Sigmoid colon (tissue), 7 donors: ENCODE results near the gene SOX15. TPM values are rescaled to one million over a fixed set of nuclear protein-coding genes. Genes with fewer than 3 reads are reported as not detected.

Experiments used
- DNase-seq: peaks from one replicate; pipeline ENCODE4 v3.0.0-alpha.2; 2019
- H3K27ac ChIP-seq, 4 donors: fragments of 200-600 bp; sonication (generic); one replicate each; pipeline ENCODE4 v1.5.1; 2016 to 2019; ENCODE audit warnings: mild to moderate bottlenecking in 1 of 4
- H3K27me3 ChIP-seq, 3 donors: fragments of 200-600 bp; sonication (generic); one replicate each; pipeline ENCODE4 v1.5.1; 2019; ENCODE audit warnings: mild to moderate bottlenecking in 1 of 3
- H3K36me3 ChIP-seq, 4 donors: fragments of 200-600 bp; sonication (generic); one replicate each; pipeline ENCODE4 v1.5.1; 2016 to 2019
- H3K4me1 ChIP-seq, 4 donors: fragments of 200-600 bp; sonication (generic); one replicate each; pipeline ENCODE4 v1.5.1; 2017 to 2019
- H3K4me3 ChIP-seq, 4 donors: fragments of 200-600 bp; sonication (generic); one replicate each; pipeline ENCODE4 v1.5.1; 2017 to 2019; ENCODE audit warnings: mild to moderate bottlenecking in 2 of 4, moderate library complexity in 1 of 4
- H3K9me3 ChIP-seq, 4 donors: fragments of 200-600 bp in 3 of 4; sonication (generic) in 3 of 4; one replicate each; pipeline versions ENCODE4 v1.5.1 to v1.6.1; 2013 to 2019
- EP300 ChIP-seq, 4 donors: sonication (generic); formaldehyde crosslinking; IDR thresholded peaks; one replicate each; pipeline ENCODE4 v1.6.1; 2017; ENCODE audit warnings: antibody characterized with exemption in 4 of 4
- POLR2A ChIP-seq, 2 donors: fragments of 450-650 bp; IDR thresholded peaks; one replicate each; pipeline ENCODE4 v1.6.1; 2016; ENCODE audit warnings: antibody characterized with exemption in 2 of 2, mild to moderate bottlenecking in 2 of 2, moderate library complexity in 2 of 2
- POLR2AphosphoS5 ChIP-seq, 4 donors: sonication (generic); formaldehyde crosslinking; IDR thresholded peaks; one replicate each; pipeline ENCODE4 v1.6.1; 2017; ENCODE audit warnings: antibody characterized with exemption in 4 of 4
- WGBS, 2 donors: extraction: QIAGEN DNeasy Blood & Tissue Kit; methylation state at CpG; one replicate each; pipeline ENCODE4 v1.1.7; 2013; 5-methylcytosine and 5-hydroxymethylcytosine counted together
- intact Hi-C: fragments of 100-400 bp; cut with DNase I; formaldehyde crosslinking; loops from one replicate; pipeline ENCODE4 v1.15.1; 2023
- polyA plus RNA-seq, 3 donors: library from polyadenylated mRNA; stranded (reverse); fragments of 200-250 nt; gene quantifications; one replicate each; pipeline ENCODE4 v1.2.3, GENCODE V29; 2013
- total RNA-seq, 4 donors: library from RNA; depleted of rRNA; stranded (reverse); fragments of >200 nt; gene quantifications; one replicate each; pipeline ENCODE4 v1.1.0, GENCODE V29; 2016
- TF ChIP-seq, protein P1 (sequence below), 4 experiments: fragments of 450-650 bp in 3 of 4; fragments of 200-600 bp in 1 of 4; IDR thresholded peaks; one replicate each; pipeline ENCODE4 v1.5.1; 2016 to 2019; ENCODE audit warnings: antibody characterized with exemption in 4 of 4, mild to moderate bottlenecking in 3 of 4, moderate library complexity in 2 of 4
- donor health status: healthy with polysubstance abuse.
- donor health status: Bipolar disorder and iron deficiency.
- donor health status: healthy.

The SOX15 gene
- total and polyA plus RNA-seq, 7 donors = 1.2 to 15.3 (median 4.8) TPM; not detected in 1

DNA sequence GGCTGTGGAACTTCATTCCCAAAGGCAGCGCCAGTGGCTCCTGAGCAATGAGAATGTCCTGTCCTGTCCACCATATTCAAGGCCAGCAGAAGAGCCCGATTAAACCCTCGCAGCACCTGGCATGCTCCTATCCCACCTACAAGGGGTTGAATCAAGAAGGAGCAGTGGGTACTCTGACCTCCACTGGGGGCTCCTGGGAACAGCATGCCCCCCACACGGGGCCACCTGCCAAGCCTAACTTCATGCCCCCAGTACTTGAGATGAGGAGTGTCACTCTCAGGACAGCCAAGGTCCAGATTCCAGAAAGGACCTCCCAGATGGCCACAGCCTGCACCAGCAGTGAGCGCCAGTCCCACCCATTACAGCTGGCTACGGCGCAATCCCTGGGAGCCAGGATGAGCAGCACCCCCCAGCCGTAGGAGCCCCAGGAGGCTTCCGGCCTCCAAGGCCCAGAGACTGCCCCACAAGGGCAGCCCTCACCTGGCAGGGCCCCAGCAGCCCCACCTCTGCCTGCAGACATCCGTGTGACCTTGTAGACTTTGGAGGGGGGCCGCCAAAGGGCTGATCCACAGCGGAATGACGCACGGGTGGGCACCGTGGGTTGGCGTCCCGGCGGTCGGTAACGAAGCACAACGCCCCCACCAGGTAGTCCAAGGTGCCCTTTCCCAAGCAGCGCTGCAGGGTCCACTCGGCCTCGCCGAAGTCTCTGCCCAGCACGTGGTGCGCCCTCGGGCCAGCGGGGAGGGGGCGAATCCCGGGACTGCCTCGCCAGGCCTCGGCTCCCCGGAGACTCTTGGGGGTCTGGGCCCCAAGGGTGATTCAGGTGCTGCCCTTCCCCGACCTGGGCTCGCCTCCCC is 7.3 kb downstream of the SOX15 start:
- peak; percentile 72 for DNase-seq
- WGBS, 2 donors = 88 to 95% methylated on average over 36 of the region's 36 CpGs

DNA sequence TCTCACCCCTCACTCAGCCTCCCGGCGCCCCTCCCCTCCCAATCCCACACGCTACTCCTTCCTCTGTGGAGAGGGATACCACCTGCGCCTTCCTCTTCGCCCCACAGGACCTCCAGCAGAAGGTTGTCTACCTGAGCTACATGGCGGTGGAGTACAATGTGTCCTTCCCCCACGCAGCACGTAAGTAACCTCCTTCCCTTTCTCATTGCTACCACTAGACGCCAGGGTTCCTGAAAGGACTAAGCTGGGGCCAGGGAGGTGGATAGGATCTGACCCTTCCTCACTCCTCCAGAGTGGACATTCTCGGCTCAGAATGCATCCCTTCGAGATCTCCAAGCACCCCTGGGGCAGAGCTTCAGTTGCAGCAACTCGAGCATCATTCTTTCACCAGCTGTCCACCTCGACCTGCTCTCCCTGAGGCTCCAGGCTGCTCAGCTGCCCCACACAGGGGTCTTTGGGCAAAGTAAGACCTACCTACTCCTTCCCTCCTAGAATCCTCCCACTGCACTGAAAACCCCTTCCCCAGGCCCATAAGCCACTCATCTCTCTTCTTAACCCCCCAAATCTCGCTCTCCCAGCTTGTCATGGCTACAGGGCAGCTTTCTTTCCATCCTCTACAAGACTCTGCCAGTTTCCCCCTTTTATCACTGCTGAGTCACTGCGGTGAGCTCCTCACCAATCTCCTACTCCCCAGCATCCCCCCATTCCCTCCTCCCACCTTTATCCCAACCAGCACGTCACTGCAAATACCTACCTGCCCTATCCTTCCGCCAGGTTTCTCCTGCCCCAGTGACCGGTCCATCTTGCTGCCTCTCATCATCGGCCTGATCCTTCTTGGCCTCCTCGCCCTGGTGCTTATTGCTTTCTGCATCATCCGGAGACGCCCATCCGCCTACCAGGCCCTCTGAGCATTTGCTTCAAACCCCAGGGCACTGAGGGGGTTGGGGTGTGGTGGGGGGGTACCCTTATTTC is 9.0 kb downstream of the SOX15 start:
- Histone ChIP-seq H3K4me3 (peak overlapping the region in 3 of 4 donors; percentile 14 to 40 (median 28)), H3K9me3 (no peaks in the 10 kb centered on the region), H3K36me3 (peaks cover 31 to 34% (median 31%) of the 10 kb centered on the region in 4 donors), H3K27me3 (no peaks in the 10 kb centered on the region), H3K4me1 (peaks cover 0 to 68% (median 56%) of the 10 kb centered on the region in 4 donors), H3K27ac (peak overlapping the region; percentile 91 to 92 (median 92))
- WGBS, 2 donors = 87 to 90% methylated on average over 23 of the region's 23 CpGs
- TF ChIP-seq POLR2AphosphoS5 (IDR thresholded peaks at IDR 0.05) = no peak
- TF ChIP-seq EP300 (IDR thresholded peaks at IDR 0.05) = no peak
- TF ChIP-seq, protein P1, sequence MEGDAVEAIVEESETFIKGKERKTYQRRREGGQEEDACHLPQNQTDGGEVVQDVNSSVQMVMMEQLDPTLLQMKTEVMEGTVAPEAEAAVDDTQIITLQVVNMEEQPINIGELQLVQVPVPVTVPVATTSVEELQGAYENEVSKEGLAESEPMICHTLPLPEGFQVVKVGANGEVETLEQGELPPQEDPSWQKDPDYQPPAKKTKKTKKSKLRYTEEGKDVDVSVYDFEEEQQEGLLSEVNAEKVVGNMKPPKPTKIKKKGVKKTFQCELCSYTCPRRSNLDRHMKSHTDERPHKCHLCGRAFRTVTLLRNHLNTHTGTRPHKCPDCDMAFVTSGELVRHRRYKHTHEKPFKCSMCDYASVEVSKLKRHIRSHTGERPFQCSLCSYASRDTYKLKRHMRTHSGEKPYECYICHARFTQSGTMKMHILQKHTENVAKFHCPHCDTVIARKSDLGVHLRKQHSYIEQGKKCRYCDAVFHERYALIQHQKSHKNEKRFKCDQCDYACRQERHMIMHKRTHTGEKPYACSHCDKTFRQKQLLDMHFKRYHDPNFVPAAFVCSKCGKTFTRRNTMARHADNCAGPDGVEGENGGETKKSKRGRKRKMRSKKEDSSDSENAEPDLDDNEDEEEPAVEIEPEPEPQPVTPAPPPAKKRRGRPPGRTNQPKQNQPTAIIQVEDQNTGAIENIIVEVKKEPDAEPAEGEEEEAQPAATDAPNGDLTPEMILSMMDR (IDR thresholded peaks at IDR 0.05) = no peak
- no peak for TF ChIP-seq POLR2A (IDR thresholded peaks at IDR 0.05)
- intact Hi-C loops = loop anchor here (10.0 kb wide), 1 partner anchor 274 kb away; the partner anchor contains the start of genes CYB5D1, NAA38 and TMEM88
- DNase-seq = no peak

More for the DNA sequence above, 7.3 kb downstream of the SOX15 start:
- Histone ChIP-seq H3K27ac (peak overlapping the region; percentile 91 to 92 (median 92)), H3K9me3 (no peaks in the 10 kb centered on the region), H3K27me3 (no peaks in the 10 kb centered on the region), H3K4me3 (peak overlapping the region; percentile 39 to 63 (median 56)), H3K4me1 (peaks cover 0 to 68% (median 56%) of the 10 kb centered on the region in 4 donors), H3K36me3 (peaks cover 14 to 26% (median 14%) of the 10 kb centered on the region in 4 donors)
- intact Hi-C loops = loop anchor here (10.0 kb wide), 1 partner anchor 272 kb away; the partner anchor contains the start of genes CYB5D1, NAA38 and TMEM88
- TF ChIP-seq EP300 (IDR thresholded peaks at IDR 0.05) (no peak), POLR2A (IDR thresholded peaks at IDR 0.05) (no peak), POLR2AphosphoS5 (IDR thresholded peaks at IDR 0.05) (no peak)
- TF ChIP-seq, protein P1 (IDR thresholded peaks at IDR 0.05) = no peak

DNA sequence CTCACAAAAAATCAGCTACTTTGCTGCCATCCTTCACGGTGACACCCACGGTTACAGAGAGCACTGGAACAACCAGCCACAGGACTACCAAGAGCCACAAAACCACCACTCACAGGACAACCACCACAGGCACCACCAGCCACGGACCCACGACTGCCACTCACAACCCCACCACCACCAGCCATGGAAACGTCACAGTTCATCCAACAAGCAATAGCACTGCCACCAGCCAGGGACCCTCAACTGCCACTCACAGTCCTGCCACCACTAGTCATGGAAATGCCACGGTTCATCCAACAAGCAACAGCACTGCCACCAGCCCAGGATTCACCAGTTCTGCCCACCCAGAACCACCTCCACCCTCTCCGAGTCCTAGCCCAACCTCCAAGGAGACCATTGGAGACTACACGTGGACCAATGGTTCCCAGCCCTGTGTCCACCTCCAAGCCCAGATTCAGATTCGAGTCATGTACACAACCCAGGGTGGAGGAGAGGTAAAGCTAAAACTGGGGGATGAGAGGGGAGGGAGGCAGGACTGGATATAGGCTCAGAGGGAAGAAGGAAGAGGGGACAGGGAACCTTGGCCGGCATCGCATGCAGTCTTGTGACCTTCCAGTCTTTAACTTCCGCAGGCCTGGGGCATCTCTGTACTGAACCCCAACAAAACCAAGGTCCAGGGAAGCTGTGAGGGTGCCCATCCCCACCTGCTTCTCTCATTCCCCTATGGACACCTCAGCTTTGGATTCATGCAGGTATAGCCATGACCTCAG is 9.9 kb downstream of the SOX15 start:
- DNase-seq = no peak
- TF ChIP-seq, protein P1 (IDR thresholded peaks at IDR 0.05) = no peak
- TF ChIP-seq POLR2AphosphoS5 (IDR thresholded peaks at IDR 0.05) = no peak
- TF ChIP-seq EP300 (IDR thresholded peaks at IDR 0.05) = no peak
- no peak for TF ChIP-seq POLR2A (IDR thresholded peaks at IDR 0.05)
- intact Hi-C loops = loop anchor here (10.0 kb wide), 1 partner anchor 275 kb away; the partner anchor contains the start of genes CYB5D1, NAA38 and TMEM88
- Histone ChIP-seq H3K27ac (peak overlapping the region; percentile 91 to 92 (median 92)), H3K36me3 (peaks cover 40 to 42% (median 40%) of the 10 kb centered on the region in 4 donors), H3K9me3 (no peaks in the 10 kb centered on the region), H3K27me3 (no peaks in the 10 kb centered on the region), H3K4me3 (peak overlapping the region in 3 of 4 donors; percentile 14 to 40 (median 28)), H3K4me1 (peaks cover 0 to 68% (median 60%) of the 10 kb centered on the region in 4 donors)
- 66 to 69% methylated on average over 12 of the region's 12 CpGs for WGBS, 2 donors
